Measurements from ENCODE around the gene RPH3AL.

DNA sequence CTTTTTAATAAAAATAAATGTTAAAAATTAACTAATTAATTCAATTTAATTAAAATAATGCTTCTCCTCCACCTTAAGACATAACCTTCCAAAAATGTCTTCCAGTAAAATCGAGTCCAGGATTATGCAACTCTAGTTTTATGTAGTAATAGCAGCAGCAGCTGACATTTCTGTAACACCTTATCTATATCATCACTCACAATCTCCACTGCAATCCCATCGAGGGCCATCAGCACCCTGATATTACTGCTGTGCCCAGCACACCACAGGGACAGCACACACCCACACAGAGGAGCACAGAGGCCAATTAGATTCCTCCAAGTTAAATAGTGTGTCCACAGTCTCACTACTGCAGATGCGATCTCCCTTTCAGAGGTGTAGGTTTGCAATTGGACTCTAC is 2.9 kb downstream of the RPH3AL start:
- TF ChIP-seq, protein P1, sequence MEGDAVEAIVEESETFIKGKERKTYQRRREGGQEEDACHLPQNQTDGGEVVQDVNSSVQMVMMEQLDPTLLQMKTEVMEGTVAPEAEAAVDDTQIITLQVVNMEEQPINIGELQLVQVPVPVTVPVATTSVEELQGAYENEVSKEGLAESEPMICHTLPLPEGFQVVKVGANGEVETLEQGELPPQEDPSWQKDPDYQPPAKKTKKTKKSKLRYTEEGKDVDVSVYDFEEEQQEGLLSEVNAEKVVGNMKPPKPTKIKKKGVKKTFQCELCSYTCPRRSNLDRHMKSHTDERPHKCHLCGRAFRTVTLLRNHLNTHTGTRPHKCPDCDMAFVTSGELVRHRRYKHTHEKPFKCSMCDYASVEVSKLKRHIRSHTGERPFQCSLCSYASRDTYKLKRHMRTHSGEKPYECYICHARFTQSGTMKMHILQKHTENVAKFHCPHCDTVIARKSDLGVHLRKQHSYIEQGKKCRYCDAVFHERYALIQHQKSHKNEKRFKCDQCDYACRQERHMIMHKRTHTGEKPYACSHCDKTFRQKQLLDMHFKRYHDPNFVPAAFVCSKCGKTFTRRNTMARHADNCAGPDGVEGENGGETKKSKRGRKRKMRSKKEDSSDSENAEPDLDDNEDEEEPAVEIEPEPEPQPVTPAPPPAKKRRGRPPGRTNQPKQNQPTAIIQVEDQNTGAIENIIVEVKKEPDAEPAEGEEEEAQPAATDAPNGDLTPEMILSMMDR (IDR thresholded peaks at IDR 0.05) = no peak
- no peak for TF ChIP-seq POLR2A (IDR thresholded peaks at IDR 0.05)
